Measurements from ENCODE around the gene FN3K.

Gene FN3K

GRCh38 chr17:82704886-82705285, 30.5 kb upstream of the FN3K start:
- Histone ChIP-seq H3K27ac (no peak overlapping the region), H3K4me3 (no peak overlapping the region)
- no peak for DNase-seq (ENCODE audit: low spot score)

GRCh38 chr17:82705756-82706155, 29.7 kb upstream of the FN3K start:
- no peak for DNase-seq (ENCODE audit: low spot score)
- no peak overlapping the region for H3K4me3 ChIP-seq
- no peak for TF ChIP-seq CTCF (IDR thresholded peaks at IDR 0.05)
- H3K27ac ChIP-seq = no peak overlapping the region

More at GRCh38 chr17:82704886-82705285, 30.5 kb upstream of the FN3K start:
- TF ChIP-seq CTCF (IDR thresholded peaks at IDR 0.05) = no peak

- no peak overlapping the region for H3K27ac ChIP-seq
- no peak for TF ChIP-seq CTCF (IDR thresholded peaks at IDR 0.05)
- H3K4me3 ChIP-seq = no peak overlapping the region
- no peak for DNase-seq (ENCODE audit: low spot score)
These were observed 26.3 kb upstream of the FN3K start for GRCh38 chr17:82709024-82709675.

- no peak overlapping the region for H3K27ac ChIP-seq
- TF ChIP-seq CTCF (IDR thresholded peaks at IDR 0.05) = no peak
- no peak for DNase-seq (ENCODE audit: low spot score)
- H3K4me3 ChIP-seq = no peak overlapping the region
These were observed 25.5 kb upstream of the FN3K start for GRCh38 chr17:82709676-82710498.

- Histone ChIP-seq H3K27ac (no peak overlapping the region), H3K4me3 (no peak overlapping the region)
- TF ChIP-seq CTCF (IDR thresholded peaks at IDR 0.05) = no peak
- DNase-seq (ENCODE audit: low spot score) = no peak
These were observed 24.7 kb upstream of the FN3K start for GRCh38 chr17:82710499-82711232.

- DNase-seq (ENCODE audit: low spot score) = no peak
- Histone ChIP-seq H3K4me3 (no peak overlapping the region), H3K27ac (no peak overlapping the region)
- TF ChIP-seq CTCF (IDR thresholded peaks at IDR 0.05) = no peak
These were observed 22.2 kb upstream of the FN3K start for GRCh38 chr17:82713071-82713723.

Measured in coronary artery (tissue), 2 donors.